CD4-positive, alpha-beta T cell (primary cell): Measurements from ENCODE around the gene PGF. TPM values are rescaled to one million over a fixed set of nuclear protein-coding genes. Genes with fewer than 3 reads are reported as not detected.

Experiments
- ATAC-seq: fragments of 200-7000 bp; cut with Tn5 transposase; one replicate; pipeline ENCODE4 v1.10.0; 2022; ENCODE audit warnings: mild to moderate bottlenecking; ENCODE audit not compliant: poor library complexity
- CTCF ChIA-PET: fragments of 350-600 bp; sonication (Branson Sonifier 250); formaldehyde crosslinking; loops from one replicate; lab custom pipeline; 2021; ENCODE audit warnings: antibody characterized with exemption, inconsistent platforms; lab: Charles Lee
- POLR2A ChIA-PET: fragments of 350-600 bp; sonication (Branson Sonifier 250); formaldehyde crosslinking; loops from one replicate; lab custom pipeline; 2021; ENCODE audit warnings: antibody characterized with exemption, inconsistent platforms; lab: Charles Lee
- DNase-seq, 14 experiments: peaks; one replicate each; pipeline ENCODE4 v3.0.0-alpha.2; 2013 to 2020; ENCODE audit warnings: mixed read lengths in 2 of 14
- H3K27ac ChIP-seq, 2 donors: one replicate each; pipeline versions ENCODE4 v1.5.1 to v1.7.0; 2013; ENCODE audit warnings: low read length in 2 of 2, low read depth in 1 of 2, mild to moderate bottlenecking in 1 of 2
- H3K27me3 ChIP-seq, 2 experiments: 1 replicate in 1 of 2; 2 replicates in 1 of 2; pipeline versions ENCODE4 v1.6.1 to v1.7.0; 2013; ENCODE audit warnings: low read length in 2 of 2, control low read depth in 1 of 2, mild to moderate bottlenecking in 1 of 2, moderate library complexity in 1 of 2; ENCODE audit not compliant: insufficient read depth in 2 of 2, control insufficient read depth in 1 of 2
- H3K36me3 ChIP-seq: one replicate; pipeline ENCODE4 v1.6.1; 2013; ENCODE audit warnings: low read length, control low read depth; ENCODE audit not compliant: insufficient read depth
- H3K4me1 ChIP-seq: one replicate; pipeline ENCODE4 v1.6.1; 2013; ENCODE audit warnings: low read length, control low read depth; ENCODE audit not compliant: insufficient read depth
- H3K4me3 ChIP-seq: one replicate; pipeline ENCODE4 v1.5.1; 2013; ENCODE audit warnings: mild to moderate bottlenecking, low read length, moderate library complexity
- H3K9me3 ChIP-seq, 2 experiments: 1 replicate in 1 of 2; 2 replicates in 1 of 2; pipeline versions ENCODE4 v1.6.1 to v1.7.0; 2013; ENCODE audit warnings: low read length in 2 of 2, mild to moderate bottlenecking in 2 of 2, control low read depth in 1 of 2, moderate library complexity in 1 of 2; ENCODE audit not compliant: control insufficient read depth in 1 of 2, insufficient read depth in 1 of 2
- H3K27ac Mint-ChIP-seq: one replicate; pipeline ENCODE4 v1.8.0; 2020; ENCODE audit warnings: mixed read lengths
- H3K27me3 Mint-ChIP-seq: one replicate; pipeline ENCODE4 v1.8.0; 2021; ENCODE audit warnings: mixed read lengths
- H3K36me3 Mint-ChIP-seq: one replicate; pipeline ENCODE4 v1.8.0; 2021; ENCODE audit warnings: low read depth, mixed read lengths
- H3K4me1 Mint-ChIP-seq: one replicate; pipeline ENCODE4 v1.8.0; 2021; ENCODE audit warnings: low read depth, mixed read lengths
- H3K4me3 Mint-ChIP-seq: one replicate; pipeline ENCODE4 v1.8.0; 2020; ENCODE audit warnings: mild to moderate bottlenecking, mixed read lengths
- H3K9me3 Mint-ChIP-seq: one replicate; pipeline ENCODE4 v1.8.0; 2020; ENCODE audit warnings: mixed read lengths
- intact Hi-C, 2 experiments: fragments of 100-400 bp; cut with DNase I in 1 of 2; cut with micrococcal nuclease in 1 of 2; formaldehyde crosslinking; loops; one replicate each; pipeline versions ENCODE4 v1.15.1 to v1.9.0; 2023 to 2025; cut with DNase I, micrococcal nuclease
- total RNA-seq, 174 experiments: library from RNA in 2 of 174; stranded (reverse) in 2 of 174; gene quantifications; one replicate each; pipeline ENCODE4 v1.2.3 and lab custom pipeline; 2021 to 2026
- TF ChIP-seq, protein P1 (sequence below): fragments of 200-600 bp; IDR thresholded peaks from one replicate; pipeline ENCODE4 v1.8.0; 2022; ENCODE audit warnings: antibody characterized with exemption, mild to moderate bottlenecking

PGF gene
- total RNA-seq, 2 experiments from 2014 or later: 0.11 TPM; not detected in 1

DNA sequence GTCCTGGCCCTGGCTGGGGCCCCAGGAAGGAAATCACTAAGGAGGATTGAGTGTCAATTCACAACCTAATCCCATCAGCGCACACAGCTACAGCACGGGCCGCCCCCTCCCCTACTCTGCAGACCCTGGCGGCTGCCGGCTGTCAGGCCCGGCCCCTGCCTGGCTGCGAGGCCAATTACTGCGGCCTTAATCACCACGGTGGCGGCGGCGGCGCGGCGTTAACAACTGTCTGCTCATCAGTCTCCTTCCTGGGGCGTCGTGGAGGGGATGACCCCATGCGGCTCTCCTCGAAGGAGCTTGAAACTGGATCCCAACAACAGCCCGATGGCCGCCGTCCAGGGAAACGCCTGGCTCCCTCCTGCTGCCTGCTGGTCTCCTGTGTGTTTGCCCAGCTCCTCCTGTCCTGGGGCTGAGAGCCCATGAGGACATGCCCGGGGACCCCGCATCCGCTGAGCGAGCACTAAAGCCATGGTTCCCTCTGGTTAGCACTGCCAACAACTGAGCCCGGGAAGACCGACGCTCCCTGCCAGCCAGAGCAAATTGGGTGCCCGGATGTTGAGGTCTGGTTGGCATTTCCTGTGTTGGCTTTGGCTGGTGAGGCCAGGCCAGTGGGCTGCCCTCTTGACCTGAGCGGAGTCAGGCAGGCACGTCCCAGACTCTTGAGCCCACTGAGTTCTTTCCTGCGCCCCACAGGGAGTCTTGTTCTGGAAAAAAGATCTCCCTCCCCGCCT is 25.5 kb upstream of the PGF start:
- ATAC-seq: no peak
- Histone ChIP-seq H3K27ac (no peak overlapping the region), H3K9me3 (no peaks in the 10 kb centered on the region), H3K36me3 (no peaks in the 10 kb centered on the region), H3K4me3 (no peak overlapping the region), H3K4me1 (no peaks in the 10 kb centered on the region), H3K27me3 (no peaks in the 10 kb centered on the region)
- no peak for DNase-seq
- Mint-ChIP-seq H3K27me3 (no peaks in the 10 kb centered on the region), H3K4me3 (no peak overlapping the region), H3K4me1 (no peaks in the 10 kb centered on the region), H3K36me3 (no peaks in the 10 kb centered on the region), H3K9me3 (no peaks in the 10 kb centered on the region), H3K27ac (no peak overlapping the region)
- ChIA-PET POLR2A (no interaction called here), CTCF (no interaction called here)
- intact Hi-C loops: no loop called here
- TF ChIP-seq, protein P1, sequence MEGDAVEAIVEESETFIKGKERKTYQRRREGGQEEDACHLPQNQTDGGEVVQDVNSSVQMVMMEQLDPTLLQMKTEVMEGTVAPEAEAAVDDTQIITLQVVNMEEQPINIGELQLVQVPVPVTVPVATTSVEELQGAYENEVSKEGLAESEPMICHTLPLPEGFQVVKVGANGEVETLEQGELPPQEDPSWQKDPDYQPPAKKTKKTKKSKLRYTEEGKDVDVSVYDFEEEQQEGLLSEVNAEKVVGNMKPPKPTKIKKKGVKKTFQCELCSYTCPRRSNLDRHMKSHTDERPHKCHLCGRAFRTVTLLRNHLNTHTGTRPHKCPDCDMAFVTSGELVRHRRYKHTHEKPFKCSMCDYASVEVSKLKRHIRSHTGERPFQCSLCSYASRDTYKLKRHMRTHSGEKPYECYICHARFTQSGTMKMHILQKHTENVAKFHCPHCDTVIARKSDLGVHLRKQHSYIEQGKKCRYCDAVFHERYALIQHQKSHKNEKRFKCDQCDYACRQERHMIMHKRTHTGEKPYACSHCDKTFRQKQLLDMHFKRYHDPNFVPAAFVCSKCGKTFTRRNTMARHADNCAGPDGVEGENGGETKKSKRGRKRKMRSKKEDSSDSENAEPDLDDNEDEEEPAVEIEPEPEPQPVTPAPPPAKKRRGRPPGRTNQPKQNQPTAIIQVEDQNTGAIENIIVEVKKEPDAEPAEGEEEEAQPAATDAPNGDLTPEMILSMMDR: no peak

DNA sequence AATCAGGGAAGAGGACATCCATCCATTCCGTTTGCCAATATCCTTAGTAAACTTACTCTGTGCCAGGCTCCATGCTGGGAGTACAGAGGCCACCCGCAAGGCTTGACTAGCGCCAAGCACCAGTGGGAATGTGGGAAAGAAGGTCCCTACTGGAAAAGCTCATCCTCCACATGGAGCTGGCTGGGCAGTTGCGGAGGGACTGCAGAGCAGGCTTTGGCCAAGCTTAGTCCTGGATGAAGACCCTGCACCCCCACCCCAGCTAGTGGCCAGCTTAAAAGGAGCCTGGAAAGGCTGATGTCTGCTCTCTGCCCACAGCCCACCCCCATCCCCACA is 25.0 kb upstream of the PGF start:
- DNase-seq (no peak), ATAC-seq (no peak)
- Mint-ChIP-seq H3K4me3 (no peak overlapping the region), H3K36me3 (no peaks in the 10 kb centered on the region), H3K9me3 (no peaks in the 10 kb centered on the region), H3K4me1 (no peaks in the 10 kb centered on the region), H3K27ac (no peak overlapping the region), H3K27me3 (no peaks in the 10 kb centered on the region)
- H3K27ac ChIP-seq: no peak overlapping the region
- no peaks in the 10 kb centered on the region for H3K36me3 ChIP-seq
- intact Hi-C loops: no loop called here
- TF ChIP-seq, protein P1: no peak
- H3K4me1 ChIP-seq: no peaks in the 10 kb centered on the region
- ChIA-PET CTCF (no interaction called here), POLR2A (no interaction called here)
- no peaks in the 10 kb centered on the region for H3K27me3 ChIP-seq
- no peak overlapping the region for H3K4me3 ChIP-seq
- no peaks in the 10 kb centered on the region for H3K9me3 ChIP-seq

DNA sequence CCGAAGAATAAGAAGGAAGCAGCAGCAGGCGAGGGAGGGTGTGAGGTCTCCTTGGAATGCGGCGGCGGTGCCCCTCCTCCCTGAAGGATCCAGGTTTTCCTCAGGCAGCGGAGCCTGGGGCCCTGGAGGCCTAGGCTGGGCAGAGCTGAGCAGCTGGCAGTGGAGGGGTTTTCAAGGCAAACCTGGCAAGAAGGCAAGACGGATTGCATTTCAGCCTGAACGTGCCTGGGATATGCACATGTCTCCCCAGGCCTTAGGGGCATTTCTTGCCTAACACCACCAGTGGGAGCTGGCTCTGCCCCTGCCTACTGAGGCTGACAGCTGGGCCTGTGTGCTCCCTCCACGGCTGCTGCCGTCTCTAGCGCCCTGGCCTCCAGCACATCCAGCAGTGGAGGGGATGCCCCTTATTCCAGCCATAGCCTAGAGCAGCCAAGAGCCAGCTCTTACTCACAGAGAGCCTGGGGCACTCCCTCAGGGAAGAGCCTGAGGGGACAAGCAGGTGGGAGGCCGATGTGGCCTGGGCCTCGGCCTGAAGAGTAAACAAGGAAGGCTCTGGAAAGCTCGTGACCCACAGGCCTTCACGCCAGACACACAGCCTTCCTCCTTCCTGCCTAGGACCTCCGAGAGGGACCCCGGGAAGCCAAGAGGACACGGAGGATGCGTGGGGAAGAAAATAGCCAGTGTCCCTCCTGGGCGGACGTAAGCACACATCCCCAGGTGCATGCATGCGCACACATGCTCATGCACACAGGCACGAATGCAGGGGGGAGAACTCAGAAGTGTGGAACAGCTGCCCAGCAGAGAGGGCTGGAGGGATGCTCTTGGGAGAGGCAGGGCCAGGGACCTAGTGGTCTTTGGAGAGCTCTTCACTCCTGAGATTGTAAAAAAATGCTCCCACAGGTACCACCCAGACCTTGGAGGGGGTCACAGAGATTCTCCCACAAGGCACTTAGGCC is 24.3 kb upstream of the PGF start:
- Histone ChIP-seq H3K4me3 (no peak overlapping the region), H3K9me3 (no peaks in the 10 kb centered on the region), H3K27me3 (no peaks in the 10 kb centered on the region), H3K27ac (no peak overlapping the region), H3K36me3 (no peaks in the 10 kb centered on the region), H3K4me1 (no peaks in the 10 kb centered on the region)
- no peak for ATAC-seq
- CTCF ChIA-PET: interaction anchor here (0.6 kb wide), 1 partner anchor 665 kb away, joined by 4 read pairs; no protein-coding TSS in a partner anchor
- TF ChIP-seq, protein P1: no peak
- no peak for DNase-seq
- POLR2A ChIA-PET: no interaction called here
- Mint-ChIP-seq H3K36me3 (no peaks in the 10 kb centered on the region), H3K4me1 (no peaks in the 10 kb centered on the region), H3K27me3 (no peaks in the 10 kb centered on the region), H3K4me3 (no peak overlapping the region), H3K9me3 (no peaks in the 10 kb centered on the region), H3K27ac (no peak overlapping the region)
- intact Hi-C loops: no loop called here
